Suprapubic skin (tissue), 4 donors: Measurements from ENCODE around the gene BCL11A. TPM values are rescaled to one million over a fixed set of nuclear protein-coding genes. Genes with fewer than 3 reads are reported as not detected.
A peak's percentile ranks its signal among the peaks of the same experiment; 100 is the strongest.

ENCODE experiments used
- DNase-seq, 2 donors: peaks; one replicate each; pipeline ENCODE4 v3.0.0-alpha.2; 2019; ENCODE audit warnings: low spot score in 2 of 2
- H3K27ac ChIP-seq: fragments of 200-600 bp; sonication (generic); one replicate; pipeline ENCODE4 v1.5.1; 2019
- H3K27me3 ChIP-seq: fragments of 200-600 bp; sonication (generic); one replicate; pipeline ENCODE4 v1.5.1; 2019
- H3K36me3 ChIP-seq: fragments of 200-600 bp; sonication (generic); one replicate; pipeline ENCODE4 v1.5.1; 2019
- H3K4me1 ChIP-seq: fragments of 200-600 bp; sonication (generic); one replicate; pipeline ENCODE4 v1.5.1; 2019
- H3K4me3 ChIP-seq: fragments of 200-600 bp; sonication (generic); one replicate; pipeline ENCODE4 v1.5.1; 2019; ENCODE audit warnings: mild to moderate bottlenecking
- H3K9me3 ChIP-seq: fragments of 200-600 bp; sonication (generic); one replicate; pipeline ENCODE4 v1.5.1; 2019
- CTCF ChIP-seq, 2 donors: fragments of 200-600 bp in 1 of 2; fragments of 450-650 bp in 1 of 2; sonication (generic) in 1 of 2; IDR thresholded peaks; one replicate each; pipeline ENCODE4 v1.5.1; 2016 to 2019; ENCODE audit warnings: antibody characterized with exemption in 2 of 2, mild to moderate bottlenecking in 1 of 2, moderate library complexity in 1 of 2
- EP300 ChIP-seq: sonication (generic); formaldehyde crosslinking; IDR thresholded peaks from one replicate; pipeline ENCODE4 v1.6.1; 2017; ENCODE audit warnings: antibody characterized with exemption
- POLR2A ChIP-seq, 2 donors: fragments of 450-650 bp; IDR thresholded peaks; one replicate each; pipeline ENCODE4 v1.6.1; 2017; ENCODE audit warnings: antibody characterized with exemption in 2 of 2, mild to moderate bottlenecking in 2 of 2, moderate library complexity in 2 of 2
- POLR2AphosphoS5 ChIP-seq, 3 donors: sonication (generic); formaldehyde crosslinking; IDR thresholded peaks; one replicate each; pipeline ENCODE4 v1.6.1; 2017; ENCODE audit warnings: antibody characterized with exemption in 3 of 3
- WGBS: methylation state at CpG from one replicate; pipeline ENCODE4 v1.1.5; 2018; 5-methylcytosine and 5-hydroxymethylcytosine counted together
- total RNA-seq, 4 donors: library from RNA; depleted of rRNA; stranded (reverse); fragments of >200 nt; gene quantifications; one replicate each; pipeline ENCODE4 v1.1.0, GENCODE V29; 2016

BCL11A gene
- total RNA-seq, 4 donors from 2014 or later = 67.1 to 222 (median 113) TPM

- Histone ChIP-seq H3K27ac (no peak overlapping the region), H3K4me3 (no peak overlapping the region), H3K36me3 (no peaks in the 10 kb centered on the region), H3K9me3 (no peaks in the 10 kb centered on the region), H3K4me1 (peaks cover 42% of the 10 kb centered on the region), H3K27me3 (no peaks in the 10 kb centered on the region)
- 71% methylated on average over 2 of the region's 2 CpGs for WGBS
- TF ChIP-seq CTCF (IDR thresholded peaks at IDR 0.05) (no peak), POLR2A (IDR thresholded peaks at IDR 0.05) (no peak), EP300 (no peak), POLR2AphosphoS5 (IDR thresholded peaks at IDR 0.05) (no peak)
- no peak for DNase-seq
Observed at GRCh38 chr2:60500861-60501260, 52.6 kb downstream of the BCL11A start.

- peak overlapping the region; percentile 76 for H3K27ac ChIP-seq
- no peaks in the 10 kb centered on the region for H3K27me3 ChIP-seq
- peaks cover 31% of the 10 kb centered on the region for H3K4me1 ChIP-seq
- no peak overlapping the region for H3K4me3 ChIP-seq
- no peaks in the 10 kb centered on the region for H3K36me3 ChIP-seq
- DNase-seq = no peak
- TF ChIP-seq POLR2A (IDR thresholded peaks at IDR 0.05) (no peak), CTCF (IDR thresholded peaks at IDR 0.05) (no peak), EP300 (no peak)
- no peaks in the 10 kb centered on the region for H3K9me3 ChIP-seq
- 50% methylated on average over 7 of the region's 8 CpGs for WGBS
Observed at GRCh38 chr2:60499651-60500265, 53.7 kb downstream of the BCL11A start.

GRCh38 chr2:60498816-60499429, 54.5 kb downstream of the BCL11A start:
- WGBS = 85% methylated on average over 8 of the region's 8 CpGs
- no peak for DNase-seq
- Histone ChIP-seq H3K27me3 (no peaks in the 10 kb centered on the region), H3K4me1 (peaks cover 24% of the 10 kb centered on the region), H3K27ac (peak overlapping the region; percentile 76), H3K36me3 (no peaks in the 10 kb centered on the region), H3K9me3 (no peaks in the 10 kb centered on the region), H3K4me3 (no peak overlapping the region)
- TF ChIP-seq EP300 = no peak
- no peak for TF ChIP-seq CTCF (IDR thresholded peaks at IDR 0.05)
- no peak for TF ChIP-seq POLR2AphosphoS5 (IDR thresholded peaks at IDR 0.05)
- no peak for TF ChIP-seq POLR2A (IDR thresholded peaks at IDR 0.05)

- Histone ChIP-seq H3K36me3 (no peaks in the 10 kb centered on the region), H3K27me3 (no peaks in the 10 kb centered on the region), H3K27ac (no peak overlapping the region), H3K4me1 (peaks cover 24% of the 10 kb centered on the region), H3K4me3 (no peak overlapping the region), H3K9me3 (no peaks in the 10 kb centered on the region)
- no peak for TF ChIP-seq EP300
- 94% methylated on average over 8 of the region's 8 CpGs for whole genome bisulfite sequencing
- no peak for DNase-seq
Observed at GRCh38 chr2:60498127-60498815, 55.2 kb downstream of the BCL11A start.

- Histone ChIP-seq H3K36me3 (no peaks in the 10 kb centered on the region), H3K27me3 (no peaks in the 10 kb centered on the region), H3K27ac (no peak overlapping the region), H3K4me1 (peaks cover 24% of the 10 kb centered on the region), H3K9me3 (no peaks in the 10 kb centered on the region), H3K4me3 (no peak overlapping the region)
- TF ChIP-seq POLR2AphosphoS5 (IDR thresholded peaks at IDR 0.05) (no peak), POLR2A (IDR thresholded peaks at IDR 0.05) (no peak), CTCF (IDR thresholded peaks at IDR 0.05) (no peak), EP300 (no peak)
- no peak for DNase-seq
- WGBS = 65% methylated on average over 2 of the region's 2 CpGs
Observed at GRCh38 chr2:60497500-60497899, 56.0 kb downstream of the BCL11A start.
